SKM-1 (cell line): Measurements from ENCODE around the gene ZMIZ2.
"Not testable (repeated sequence)": the region's sequence is repeated elsewhere in the genome, so short reads cannot be mapped to it uniquely, and the experiment has no call there.

Source experiments
- DNase-seq: peaks from one replicate; lab custom pipeline; 2025; ENCODE audit not compliant: unreplicated experiment; lab: John Stamatoyannopoulos, UW

Gene ZMIZ2

DNA sequence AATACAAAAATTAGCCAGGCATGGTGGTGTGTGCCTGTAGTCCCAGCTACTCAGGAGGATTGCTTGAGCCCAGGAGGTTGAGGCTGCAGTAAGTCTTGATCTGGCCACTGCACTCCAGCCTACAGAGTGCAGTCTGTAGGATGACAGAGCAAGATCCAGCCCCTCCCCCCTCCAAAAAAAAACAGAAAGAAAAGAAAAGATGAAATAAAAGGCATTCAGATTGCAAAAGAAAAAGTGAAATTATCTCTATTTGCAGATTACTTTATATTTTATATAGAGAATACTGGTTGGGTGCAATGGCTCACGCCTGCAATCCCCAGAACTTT is 20.7 kb upstream of the ZMIZ2 start:
- no peak for DNase-seq

DNA sequence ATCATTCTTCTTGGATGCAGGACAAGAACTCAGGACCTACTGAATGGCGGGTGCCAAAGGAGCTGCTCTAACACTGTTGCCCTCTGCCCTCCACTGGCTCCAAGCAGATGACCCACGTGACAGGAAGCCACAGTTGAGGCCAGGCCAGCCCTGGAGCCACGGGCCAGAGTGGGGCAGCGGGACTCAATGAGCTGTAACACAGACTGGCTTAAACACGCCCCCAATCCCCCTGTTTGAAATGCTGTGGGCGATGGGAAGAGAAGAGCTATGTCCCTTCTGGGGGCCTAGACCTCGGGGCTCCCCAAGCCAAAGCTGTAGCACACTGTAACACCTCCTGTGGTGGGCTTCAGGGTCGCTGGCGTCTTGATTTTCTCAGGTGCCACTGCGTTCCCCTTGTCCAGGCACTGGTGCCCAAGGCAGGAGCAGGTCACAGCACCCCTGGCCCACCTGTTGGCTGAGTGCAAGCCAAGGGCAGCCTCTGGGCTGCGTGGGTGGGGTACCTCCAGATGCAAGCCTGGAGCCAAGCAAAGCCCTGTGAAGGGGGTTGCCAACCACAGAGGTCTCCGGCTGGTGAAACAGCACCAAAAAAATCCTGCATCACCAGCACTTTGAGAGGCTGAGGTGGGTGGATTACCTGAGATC is 18.6 kb upstream of the ZMIZ2 start:
- DNase-seq, result no peak

DNA sequence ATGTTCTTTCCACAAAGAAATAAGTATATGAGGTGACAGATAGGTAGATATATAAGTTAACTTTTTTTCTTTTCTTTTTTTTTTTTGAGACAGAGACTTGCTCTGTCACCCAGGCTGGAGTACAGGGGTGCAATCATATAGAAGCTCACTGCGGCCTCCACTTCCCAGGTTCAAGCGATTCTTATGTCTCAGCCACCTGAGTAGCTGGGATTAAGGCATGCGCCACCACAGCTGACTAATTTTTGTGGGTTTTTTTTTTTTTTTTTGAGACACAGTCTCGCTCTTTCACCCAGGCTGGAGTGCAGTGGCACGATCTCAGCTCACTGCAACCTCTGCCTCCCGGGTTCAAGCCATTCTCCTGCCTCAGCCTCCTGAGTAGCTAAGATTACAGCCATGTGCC is 15.7 kb upstream of the ZMIZ2 start:
- DNase-seq, result not testable (repeated sequence)

DNA sequence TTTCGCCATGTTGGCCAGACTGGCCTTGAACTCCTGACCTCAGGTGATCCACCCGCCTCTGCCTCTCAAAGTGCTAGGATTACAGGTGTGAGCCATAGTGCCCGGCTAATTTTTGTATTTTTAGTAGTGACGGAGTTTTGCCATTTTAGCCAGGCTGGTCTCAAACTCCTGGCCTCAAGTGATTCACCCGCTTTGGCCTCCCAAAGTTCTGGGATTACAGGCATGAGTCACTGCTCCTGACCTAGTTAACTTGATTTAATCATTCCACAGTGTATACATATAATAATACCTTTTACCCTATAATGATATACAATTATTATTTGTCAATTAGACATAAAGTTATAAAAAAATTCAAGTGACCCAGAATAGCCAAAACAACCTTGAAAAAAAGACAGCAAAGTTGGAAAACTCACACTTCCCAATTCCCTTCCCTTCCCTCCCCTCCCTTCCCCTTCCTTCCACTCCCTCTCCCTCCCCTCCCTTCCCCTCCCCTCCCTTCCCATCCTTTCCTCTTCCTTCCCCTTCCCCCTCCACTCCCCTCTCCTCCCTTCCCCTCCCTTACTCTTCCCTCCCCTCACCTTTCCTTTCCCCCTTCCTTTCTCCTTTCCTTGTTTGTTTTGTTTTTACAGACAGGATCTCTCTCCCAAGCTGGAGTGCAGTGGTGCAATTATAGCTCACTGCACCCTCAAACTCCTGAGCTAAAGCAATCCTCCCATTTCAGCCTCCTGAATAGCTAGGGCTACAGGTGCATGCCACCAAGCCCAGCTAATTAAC is 14.8 kb upstream of the ZMIZ2 start:
- no peak for DNase-seq

DNA sequence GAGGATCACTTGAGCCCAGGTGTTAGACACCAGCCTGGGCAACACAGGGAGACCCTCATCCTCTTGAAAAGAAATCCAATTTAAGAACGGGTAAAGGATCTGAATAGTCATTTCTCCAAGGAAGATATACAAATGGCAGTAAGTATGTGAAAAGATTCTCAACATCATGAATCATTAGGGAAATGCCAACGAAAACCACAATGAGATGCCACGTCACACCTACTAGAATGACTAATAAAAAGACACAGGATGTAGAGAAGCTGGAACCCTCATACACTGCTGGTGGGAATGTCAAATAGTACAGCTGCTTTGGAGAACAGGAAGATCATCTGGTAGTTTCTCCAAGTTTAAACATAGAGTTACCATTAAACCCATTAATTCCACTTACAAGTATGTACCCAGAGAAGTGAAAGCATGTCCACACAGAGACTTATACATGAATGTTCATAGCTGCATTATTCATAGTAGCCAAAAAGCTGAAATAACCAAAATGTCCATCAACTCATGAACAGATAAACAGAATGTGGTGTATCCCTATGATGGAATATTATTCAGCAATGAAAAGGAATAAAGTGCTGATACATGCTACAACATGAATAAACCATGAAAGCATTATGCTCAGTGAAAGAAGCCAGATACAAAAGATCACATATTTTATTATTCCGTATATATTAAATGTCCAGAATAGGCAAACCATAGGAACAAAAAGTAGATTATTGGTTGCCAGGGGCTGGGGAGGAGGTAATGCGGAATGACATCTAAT is 13.1 kb upstream of the ZMIZ2 start:
- DNase-seq, result no peak

DNA sequence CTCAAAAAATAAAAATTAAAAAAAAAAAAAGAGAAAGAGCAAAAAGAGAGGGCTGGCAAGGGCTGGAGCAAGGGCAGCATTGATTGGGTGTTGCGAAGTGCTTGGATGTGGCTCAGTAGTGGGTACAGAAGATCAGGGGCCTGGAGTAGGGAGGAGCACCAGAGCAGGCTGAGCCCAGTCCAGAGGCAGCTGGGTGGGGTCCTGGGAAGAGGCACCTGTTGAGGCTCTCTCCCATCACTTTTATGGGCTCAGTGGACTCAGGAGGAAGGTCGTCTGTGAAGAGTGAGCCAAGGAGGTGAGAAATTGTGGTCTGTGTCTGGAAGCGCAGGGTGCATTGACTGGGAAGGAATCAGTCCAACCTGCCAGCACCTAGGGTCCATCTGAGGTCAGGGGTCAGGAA is 11.8 kb upstream of the ZMIZ2 start:
- DNase-seq, result no peak

DNA sequence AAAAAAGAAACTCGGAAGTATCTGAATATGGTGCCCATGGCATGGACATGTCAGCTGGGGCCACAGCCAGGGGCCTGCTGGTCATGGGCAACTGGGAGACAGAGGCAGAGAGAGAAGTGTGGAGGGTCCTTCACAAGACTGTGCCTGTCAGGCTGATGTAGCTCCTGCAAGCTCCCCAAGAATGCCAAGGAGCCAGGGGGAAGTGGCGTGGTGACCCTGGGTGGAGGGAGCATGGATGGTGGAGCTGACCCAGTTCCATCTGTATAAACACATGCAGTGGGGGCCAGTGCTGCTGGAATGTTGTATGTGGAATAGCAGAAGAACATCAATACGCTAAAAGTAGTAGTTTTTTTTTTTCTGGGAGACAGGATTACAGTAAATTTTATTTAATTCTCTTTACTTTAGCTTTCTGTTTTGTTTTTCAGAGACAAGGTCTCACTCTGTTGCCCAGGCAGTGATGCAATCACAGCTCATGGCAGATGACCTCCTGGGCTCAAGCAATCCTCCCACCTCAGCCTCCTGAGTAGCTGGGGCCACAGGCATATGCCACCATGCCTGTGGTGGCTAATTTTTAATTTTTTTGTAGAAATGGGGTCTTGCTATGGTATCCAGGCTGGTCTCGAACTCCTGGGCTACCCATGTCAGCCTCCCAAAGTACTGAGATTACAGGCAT is 10.5 kb upstream of the ZMIZ2 start:
- no peak for DNase-seq

DNA sequence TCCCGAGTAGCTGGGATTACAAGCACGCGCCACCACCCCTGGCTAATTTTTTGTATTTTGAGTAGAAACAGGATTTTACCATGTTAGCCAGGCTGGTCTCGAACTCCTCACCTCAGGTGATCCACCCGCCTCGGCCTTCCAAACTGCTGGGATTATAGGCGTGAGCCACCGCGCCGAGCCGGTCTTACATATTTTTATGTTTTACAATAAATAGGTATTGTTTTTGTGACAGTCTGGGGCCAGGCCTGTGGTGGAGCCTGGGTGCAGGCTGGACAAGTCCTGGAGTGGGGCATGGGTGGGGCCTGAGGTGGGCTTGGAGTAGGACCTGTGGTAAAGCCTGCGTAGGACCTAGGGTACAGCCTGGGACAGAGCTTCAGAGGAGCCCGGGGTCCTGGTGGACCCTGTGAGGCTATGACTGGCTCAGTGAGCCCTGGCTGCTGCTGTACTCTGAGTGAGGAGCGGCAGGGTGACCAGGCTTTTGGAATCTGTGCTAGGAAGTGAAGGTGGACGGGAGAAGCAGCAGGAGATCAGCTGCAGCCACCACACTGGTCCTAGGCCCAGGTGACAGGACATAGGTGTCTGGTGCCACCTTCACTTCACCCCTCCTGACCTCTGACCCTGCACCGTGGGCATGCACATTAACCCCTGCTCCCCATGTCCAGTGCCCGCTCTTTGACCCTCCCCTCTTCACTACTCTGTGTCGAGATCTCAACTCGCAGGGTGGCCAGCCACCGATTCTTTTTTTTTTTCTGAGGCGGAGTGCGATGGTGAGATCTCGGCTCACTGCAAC is 9.6 kb upstream of the ZMIZ2 start:
- DNase-seq, result no peak

DNA sequence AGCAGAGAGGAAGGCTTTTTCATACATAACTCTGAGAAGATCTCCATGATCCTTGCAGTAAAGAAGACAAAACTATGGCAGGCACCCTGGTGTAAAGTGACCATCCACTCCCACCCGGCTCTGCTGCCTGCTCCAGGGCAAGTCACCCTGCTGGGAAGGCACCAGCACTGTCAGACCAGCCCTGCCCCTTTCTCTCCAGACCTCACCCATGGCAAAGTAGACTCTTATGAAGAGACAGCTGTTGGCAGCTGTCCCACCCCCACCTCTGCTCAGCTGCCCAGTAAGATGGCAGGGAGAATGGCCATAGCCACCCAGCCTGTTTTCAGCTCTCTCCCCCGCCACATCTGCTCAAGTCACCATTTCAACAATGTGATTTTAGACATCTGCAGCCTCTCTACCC is 8.6 kb upstream of the ZMIZ2 start:
- no peak for DNase-seq

DNA sequence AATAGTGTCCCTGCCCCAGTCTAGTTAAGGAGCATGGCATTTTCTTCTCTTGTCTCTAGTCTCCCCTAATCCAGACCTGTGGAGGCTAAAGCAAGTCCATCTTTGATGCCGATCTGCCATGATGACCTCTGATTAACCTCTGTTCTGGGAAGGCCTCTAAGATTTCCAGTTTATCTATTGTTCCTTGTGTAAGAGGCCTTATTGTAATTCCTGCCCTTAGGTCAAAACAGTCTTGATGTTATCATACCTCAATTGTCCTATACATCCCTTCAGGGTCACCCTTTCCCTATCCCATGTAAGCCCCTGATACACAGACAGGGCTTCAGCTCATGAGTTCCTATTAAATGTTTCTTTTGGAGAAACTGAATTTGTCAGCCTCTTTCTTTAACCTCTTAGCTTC is 4.9 kb upstream of the ZMIZ2 start:
- no peak for DNase-seq

DNA sequence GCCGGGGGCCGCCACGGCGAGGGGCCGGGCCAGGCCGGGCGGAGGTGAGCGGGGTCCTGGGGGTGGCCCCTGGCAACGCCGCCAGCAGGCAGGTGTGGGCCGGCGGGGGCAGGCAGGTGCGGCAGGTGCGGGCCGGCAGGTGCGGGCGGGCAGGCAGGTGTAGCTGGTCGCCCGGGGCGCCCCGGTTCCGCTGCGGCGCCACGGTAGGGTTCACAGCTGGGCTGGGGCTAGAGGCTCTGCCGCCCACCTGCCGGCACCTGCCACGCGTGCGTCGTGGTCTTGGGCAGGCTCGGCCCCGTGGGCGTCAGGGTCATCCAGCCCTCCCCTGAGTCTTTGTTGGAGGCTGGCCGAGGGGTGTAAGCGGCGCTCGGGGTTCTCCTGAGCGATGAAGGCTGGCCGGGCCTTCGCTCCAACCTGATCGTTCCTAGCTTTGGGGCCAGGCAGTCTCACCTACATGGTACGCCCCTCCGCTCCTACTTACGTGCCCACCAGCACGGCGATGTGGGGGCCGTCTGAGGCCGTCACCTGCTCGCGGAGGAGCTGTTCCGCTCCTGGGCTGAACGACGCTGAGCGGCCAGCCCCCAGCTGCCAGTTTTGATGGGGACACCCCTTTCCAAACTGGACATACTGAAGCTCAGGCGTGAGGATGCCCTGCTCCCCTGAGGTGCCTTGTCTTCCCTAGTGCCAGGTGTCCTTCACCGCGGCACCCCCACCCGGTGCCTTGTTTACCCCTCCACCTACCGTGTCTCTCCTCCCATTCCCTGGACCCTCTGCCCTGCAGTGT is 493 bp downstream of the ZMIZ2 start:
- no peak for DNase-seq

DNA sequence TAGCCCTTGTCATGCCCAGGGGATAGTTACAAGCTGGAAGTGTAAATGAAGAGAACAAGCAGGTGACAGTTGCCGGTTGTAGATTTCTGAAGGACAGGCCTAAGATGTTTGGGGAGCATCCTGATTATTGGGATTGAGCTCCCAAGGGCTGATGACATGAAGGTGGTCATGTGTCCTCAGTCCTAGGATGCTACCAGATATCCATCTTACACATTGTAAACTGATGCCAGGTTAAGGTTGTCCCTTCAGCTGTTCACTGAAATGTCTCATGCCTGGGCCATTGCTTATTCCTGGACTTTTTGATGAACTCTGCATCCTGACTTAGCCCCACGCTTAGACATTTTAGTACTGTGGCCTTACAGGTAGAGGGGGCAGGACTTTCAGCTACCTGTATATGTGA is 1.3 kb downstream of the ZMIZ2 start:
- DNase-seq, result no peak

DNA sequence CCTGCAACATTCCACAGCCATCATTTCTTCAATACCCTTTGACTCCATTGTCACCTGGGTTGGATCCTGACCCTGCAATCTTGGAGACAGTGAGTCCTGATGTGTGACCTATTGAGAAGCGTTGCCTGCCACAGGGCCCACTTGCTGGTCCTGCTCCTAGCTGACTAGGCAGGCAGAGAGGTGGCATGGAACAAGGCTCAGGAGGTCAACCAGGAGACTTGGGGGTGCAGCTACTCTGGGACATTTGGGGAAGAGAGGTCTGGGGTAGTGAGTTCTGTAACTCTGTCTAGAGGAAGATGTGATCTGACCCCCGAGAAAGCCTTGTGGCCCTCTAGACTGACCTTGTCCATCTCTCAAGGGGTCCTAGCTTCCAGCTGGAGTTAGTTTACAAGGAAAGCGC is 1.8 kb downstream of the ZMIZ2 start:
- DNase-seq, result no peak

DNA sequence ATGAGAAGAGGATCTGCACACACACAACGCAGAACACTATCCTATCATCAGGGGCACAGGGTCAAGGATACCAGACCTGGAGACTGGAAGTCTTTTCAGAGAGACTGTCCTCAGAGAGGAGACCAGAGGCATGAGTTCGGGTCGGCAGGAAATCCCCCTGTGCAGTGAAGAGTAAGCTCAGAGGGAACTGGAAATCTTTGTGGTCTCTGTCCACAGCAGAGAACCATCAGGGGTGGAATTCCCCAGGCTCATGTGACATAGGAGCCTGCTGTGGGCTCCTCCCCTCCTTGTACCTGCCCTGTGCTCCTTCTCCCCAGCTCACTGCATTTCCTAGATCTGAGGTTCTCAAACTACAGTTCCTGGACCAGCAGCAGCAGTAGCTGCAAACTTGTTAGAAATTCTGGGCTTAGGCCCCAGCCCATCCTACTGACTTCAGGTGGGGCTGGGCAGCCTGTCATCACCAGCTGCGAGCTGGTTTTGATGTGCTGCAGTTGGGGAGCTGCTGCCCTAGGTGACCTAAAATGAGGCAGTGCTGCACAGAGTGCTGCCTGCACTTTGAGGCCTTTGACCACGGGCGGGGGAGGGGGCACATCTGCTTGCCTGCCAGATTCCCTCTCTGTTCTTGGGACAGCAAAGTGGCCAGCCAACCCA is 2.4 kb downstream of the ZMIZ2 start:
- DNase-seq, result no peak

DNA sequence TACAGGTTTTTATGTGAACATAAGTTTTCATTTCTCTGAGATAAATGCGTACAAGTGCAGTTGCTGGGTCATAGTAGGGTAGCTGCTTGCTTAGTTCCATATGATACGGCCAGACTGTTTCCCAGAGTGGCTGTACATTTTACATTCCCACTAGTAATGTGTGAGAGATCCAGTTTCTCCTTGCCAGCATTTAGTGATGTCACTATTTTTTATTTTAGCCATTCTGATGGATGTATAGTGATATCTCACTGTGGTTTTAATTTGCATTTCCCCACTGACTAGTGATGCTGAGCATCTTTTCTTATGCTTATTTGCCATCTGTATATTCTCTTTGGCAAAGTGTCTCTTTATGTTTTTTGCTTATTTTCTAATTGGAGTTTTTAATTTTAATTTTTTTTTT is 4.2 kb downstream of the ZMIZ2 start:
- DNase-seq, result no peak

DNA sequence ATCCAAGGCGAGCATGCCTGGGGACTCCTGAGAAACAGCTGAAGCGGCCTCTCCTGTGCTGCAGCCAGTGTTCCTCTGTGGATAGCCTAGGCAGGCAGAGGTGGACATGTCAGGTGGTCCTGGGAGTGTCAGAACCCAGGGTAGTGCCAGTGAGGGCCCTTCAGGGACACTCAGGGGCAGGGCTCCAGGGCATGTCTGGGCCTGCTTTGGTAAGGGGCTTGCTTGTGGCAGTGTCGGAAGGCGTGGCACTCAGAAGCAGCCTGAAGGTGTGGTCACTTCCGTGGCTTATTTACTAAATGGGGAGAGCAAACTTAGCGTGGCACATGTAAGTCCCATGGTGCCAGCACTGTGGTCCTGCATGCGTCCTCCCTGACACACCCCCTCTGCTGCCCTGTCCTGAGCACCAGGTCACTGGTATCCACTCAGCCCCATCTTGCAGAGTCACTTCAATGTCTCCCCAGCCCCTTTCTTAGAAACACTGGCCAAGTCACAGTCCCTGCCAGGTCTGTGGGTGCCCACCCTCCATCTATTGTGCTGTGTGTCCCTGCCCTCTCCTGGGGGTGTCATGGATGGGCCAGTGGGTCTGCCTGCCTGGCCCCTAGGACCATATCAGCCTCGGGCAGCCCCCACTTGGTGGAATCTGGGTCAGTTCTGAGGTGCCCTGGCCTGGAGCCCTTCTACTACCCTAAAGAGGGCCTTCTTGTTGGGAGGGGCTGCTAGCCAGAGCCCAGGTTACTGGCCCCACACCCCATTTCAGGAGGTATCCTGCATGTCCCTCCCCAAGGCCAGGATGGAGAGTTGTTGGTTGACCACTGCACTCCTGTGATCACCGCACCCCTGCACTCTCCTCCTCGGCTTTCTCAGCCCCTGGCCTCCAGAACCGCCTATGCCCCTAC is 6.4 kb downstream of the ZMIZ2 start:
- no peak for DNase-seq

DNA sequence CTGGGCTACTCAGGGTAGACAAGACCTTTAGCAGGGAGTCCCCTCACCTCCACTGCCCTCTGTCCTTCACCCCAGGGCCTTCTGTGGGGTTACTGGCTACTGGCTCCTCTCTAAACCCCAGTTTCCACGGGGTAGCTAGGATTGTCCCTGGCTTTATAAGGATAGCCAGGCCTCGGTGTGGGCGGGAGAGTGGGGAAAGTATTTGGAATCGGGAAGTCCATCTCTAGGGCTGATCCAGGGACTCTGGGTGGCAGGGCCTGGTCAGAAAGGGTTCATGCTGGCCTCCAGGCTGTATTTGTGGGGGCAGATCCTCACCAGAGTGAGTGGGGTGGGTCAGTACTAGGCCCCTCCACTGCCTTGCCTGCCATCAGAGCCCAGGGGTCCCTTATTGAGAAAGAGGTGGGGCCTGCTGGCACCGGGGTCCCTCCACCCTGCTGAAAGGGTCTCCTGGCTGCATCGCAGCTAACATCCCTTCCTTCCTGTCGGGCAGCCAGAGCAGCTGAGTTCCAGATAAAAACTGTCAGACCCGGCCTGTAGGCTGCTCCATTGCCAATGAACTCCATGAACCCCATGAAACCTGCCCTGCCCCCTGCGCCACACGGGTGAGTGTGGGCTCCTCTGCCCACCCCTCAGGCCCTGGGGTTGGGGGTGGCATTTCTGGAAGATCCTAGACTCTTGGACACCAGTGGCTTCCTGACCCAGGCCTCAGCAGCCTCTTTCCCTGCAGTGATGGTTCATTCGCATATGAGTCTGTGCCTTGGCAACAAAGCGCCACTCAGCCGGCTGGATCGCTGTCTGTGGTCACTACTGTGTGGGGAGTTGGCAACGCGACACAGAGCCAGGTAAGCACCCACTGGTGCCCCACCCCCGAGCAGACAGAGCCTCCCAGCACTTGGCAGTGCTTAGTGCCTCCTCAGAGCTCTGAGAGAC is 7.3 kb downstream of the ZMIZ2 start:
- DNase-seq, result no peak

DNA sequence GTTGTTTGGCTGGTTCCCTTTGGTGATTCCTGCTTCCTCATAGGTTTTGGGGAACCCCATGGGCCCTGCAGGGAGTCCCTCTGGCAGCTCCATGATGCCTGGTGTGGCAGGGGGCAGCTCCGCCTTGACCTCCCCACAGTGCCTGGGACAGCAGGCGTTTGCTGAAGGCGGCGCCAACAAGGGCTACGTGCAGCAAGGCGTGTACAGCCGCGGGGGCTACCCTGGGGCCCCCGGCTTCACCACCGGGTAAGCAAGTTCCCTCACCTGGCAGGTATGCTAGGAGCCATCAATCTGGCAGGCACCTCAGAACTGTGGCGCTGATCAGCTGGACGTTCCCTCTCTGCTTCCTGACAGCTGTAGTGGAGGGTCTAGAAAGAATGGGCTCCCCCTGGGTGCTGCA is 8.3 kb downstream of the ZMIZ2 start:
- DNase-seq, result no peak
